Natural killer cell (primary cell): ENCODE data around the gene DECR2. TPM values are rescaled to one million over a fixed set of nuclear protein-coding genes. Genes with fewer than 3 reads are reported as not detected.

Source experiments
- ATAC-seq, 3 donors: fragments of 150-1000 bp in 2 of 3; fragments of 200-7000 bp in 1 of 3; cut with Tn5 transposase; 1 replicate in 1 of 3; 2 replicates in 2 of 3; pipeline ENCODE4 v1.10.0; 2021; ENCODE audit warnings: mild to moderate bottlenecking in 2 of 3, moderate library complexity in 2 of 3
- DNase-seq, 2 donors: peaks; one replicate each; pipeline versions ENCODE4 v3.0.0 to v3.0.0-alpha.2; 2013 to 2021; ENCODE audit warnings: mixed read lengths in 1 of 2
- H3K27ac ChIP-seq: one replicate; pipeline ENCODE4 v1.5.1; 2013; ENCODE audit warnings: mild to moderate bottlenecking, low read length
- H3K27me3 ChIP-seq: one replicate; pipeline ENCODE4 v1.6.1; 2013; ENCODE audit warnings: low read length; ENCODE audit not compliant: control insufficient read depth, insufficient read depth
- H3K36me3 ChIP-seq: one replicate; pipeline ENCODE4 v1.6.1; 2013; ENCODE audit warnings: low read length; ENCODE audit not compliant: control insufficient read depth, insufficient read depth
- H3K4me1 ChIP-seq: one replicate; pipeline ENCODE4 v1.6.1; 2013; ENCODE audit warnings: low read length; ENCODE audit not compliant: control insufficient read depth, insufficient read depth
- H3K4me3 ChIP-seq: one replicate; pipeline ENCODE4 v1.5.1; 2013; ENCODE audit warnings: low read length
- H3K9me3 ChIP-seq: one replicate; pipeline ENCODE4 v1.6.1; 2013; ENCODE audit warnings: low read length; ENCODE audit not compliant: control insufficient read depth, insufficient read depth
- H3K27ac Mint-ChIP-seq, 2 donors: one replicate each; pipeline ENCODE4 v1.8.0; 2022; ENCODE audit warnings: mild to moderate bottlenecking in 2 of 2, mixed read lengths in 2 of 2, moderate library complexity in 1 of 2
- H3K27me3 Mint-ChIP-seq, 2 donors: one replicate each; pipeline ENCODE4 v1.8.0; 2022; ENCODE audit warnings: low read depth in 2 of 2, mixed read lengths in 2 of 2
- H3K36me3 Mint-ChIP-seq: one replicate; pipeline ENCODE4 v1.8.0; 2022; ENCODE audit warnings: mixed read lengths
- H3K4me1 Mint-ChIP-seq, 2 donors: one replicate each; pipeline ENCODE4 v1.8.0; 2022; ENCODE audit warnings: mixed read lengths in 2 of 2
- H3K4me3 Mint-ChIP-seq: one replicate; pipeline ENCODE4 v1.8.0; 2022; ENCODE audit warnings: mild to moderate bottlenecking, moderate library complexity, mixed read lengths
- H3K9me3 Mint-ChIP-seq, 2 donors: one replicate each; pipeline ENCODE4 v1.8.0; 2022; ENCODE audit warnings: mixed read lengths in 2 of 2
- CTCF ChIP-seq: fragments of 200-600 bp; IDR thresholded peaks from one replicate; pipeline ENCODE4 v1.8.0; 2022; ENCODE audit warnings: antibody characterized with exemption
- WGBS: methylation state at CpG from one replicate; pipeline ENCODE4 v1.1.7; 2013; ENCODE audit warnings: missing lambda C conversion rate; ENCODE audit not compliant: insufficient coverage; 5-methylcytosine and 5-hydroxymethylcytosine counted together
- intact Hi-C: fragments of 100-400 bp; cut with micrococcal nuclease; formaldehyde crosslinking; loops from one replicate; pipeline ENCODE4 v1.14.2; 2022
- total RNA-seq, 4 donors: library from RNA; stranded (reverse); fragments of 120-200 nt in 1 of 4; gene quantifications; one replicate each; pipeline versions ENCODE4 v1.2.3 to v1.2.4, GENCODE V29; 2013 to 2022

DECR2 gene
- total RNA-seq, 3 donors from 2014 or later (not counting 1 experiment from before 2014, with no cell fraction given), result 9.5 to 13.0 (median 12.9) TPM

GRCh38 chr16:380762-381011, 21.0 kb upstream of the DECR2 start:
- no peak for DNase-seq
- 19% methylated on average over 12 of the region's 12 CpGs for WGBS
- Mint-ChIP-seq H3K4me3 (peak overlapping the region; percentile 81), H3K4me1 (peaks cover 10 to 24% of the 10 kb centered on the region in 2 donors), H3K27me3 (no peaks in the 10 kb centered on the region), H3K27ac (no peak overlapping the region), H3K36me3 (no peaks in the 10 kb centered on the region), H3K9me3 (no peaks in the 10 kb centered on the region)
- Histone ChIP-seq H3K27me3 (no peaks in the 10 kb centered on the region), H3K27ac (peak overlapping the region; percentile 5), H3K4me1 (peaks cover 46% of the 10 kb centered on the region), H3K9me3 (no peaks in the 10 kb centered on the region), H3K36me3 (peaks cover 15% of the 10 kb centered on the region), H3K4me3 (peak overlapping the region; percentile 62)
- TF ChIP-seq CTCF, result no peak
- ATAC-seq, result no peak
- intact Hi-C loops, result no loop called here

- H3K36me3 ChIP-seq, result peaks cover 11% of the 10 kb centered on the region
- DNase-seq (no peak), ATAC-seq (peak in 2 of 3 donors; percentile 2 to 30)
- no peaks in the 10 kb centered on the region for H3K9me3 ChIP-seq
- WGBS, result 2% methylated on average over 73 of the region's 73 CpGs
- intact Hi-C loops, result no loop called here
- H3K36me3 Mint-ChIP-seq, result no peaks in the 10 kb centered on the region
- TF ChIP-seq CTCF, result no peak
- H3K27ac Mint-ChIP-seq, result no peak overlapping the region
- no peaks in the 10 kb centered on the region for H3K27me3 Mint-ChIP-seq
- peak overlapping the region; percentile 5 for H3K27ac ChIP-seq
- H3K4me1 Mint-ChIP-seq, result peaks cover 10 to 24% of the 10 kb centered on the region in 2 donors
- no peaks in the 10 kb centered on the region for H3K9me3 Mint-ChIP-seq
- H3K4me3 Mint-ChIP-seq, result peak overlapping the region; percentile 72
- H3K27me3 ChIP-seq, result no peaks in the 10 kb centered on the region
- peak overlapping the region; percentile 62 for H3K4me3 ChIP-seq
- H3K4me1 ChIP-seq, result peaks cover 46% of the 10 kb centered on the region
Observed at GRCh38 chr16:381012-381788, 20.5 kb upstream of the DECR2 start.

GRCh38 chr16:381789-382717, 19.6 kb upstream of the DECR2 start, which contains the start of gene PGAP6:
PGAP6 (minus strand) TSS chr16:381978; CDS start chr16:381821, 157 bp downstream.
- Mint-ChIP-seq H3K36me3 (no peaks in the 10 kb centered on the region), H3K27ac (peak within 1 kb of the TSS; percentile 73 to 77), H3K9me3 (no peaks in the 10 kb centered on the region), H3K4me3 (peak within 1 kb of the TSS; percentile 86), H3K4me1 (peaks cover 10 to 24% of the 10 kb centered on the region in 2 donors), H3K27me3 (no peaks in the 10 kb centered on the region)
- DNase-seq, result peak; percentile 55 to 84
- under 1% methylated on average over 105 of the region's 123 CpGs for WGBS
- no peak for TF ChIP-seq CTCF
- Histone ChIP-seq H3K4me3 (peak within 1 kb of the TSS; percentile 63), H3K9me3 (no peaks in the 10 kb centered on the region), H3K36me3 (peaks cover 2% of the 10 kb centered on the region), H3K27me3 (no peaks in the 10 kb centered on the region), H3K4me1 (peaks cover 46% of the 10 kb centered on the region), H3K27ac (peak within 1 kb of the TSS; percentile 5)
- intact Hi-C loops, result no loop called here
- peak; percentile 71 to 88 (median 81) for ATAC-seq
